DMS114 treated with DMSO at 0.1 percent for 48 hours (cell line): ENCODE data around the gene NOS1AP.
"Not testable (repeated sequence)": the region's sequence is repeated elsewhere in the genome, so short reads cannot be mapped to it uniquely, and the experiment has no call there.

Source experiments
- DNase-seq: peaks from one replicate; lab custom pipeline; 2025; ENCODE audit not compliant: unreplicated experiment; lab: John Stamatoyannopoulos, UW

The NOS1AP gene

GRCh38 chr1:162191396-162192305 lies 122.2 kb downstream of the NOS1AP start:
- DNase-seq, result no peak

GRCh38 chr1:162192306-162192678 lies 122.8 kb downstream of the NOS1AP start:
- DNase-seq, result no peak

- DNase-seq, result no peak
Observed at GRCh38 chr1:162192763-162193162, 123.3 kb downstream of the NOS1AP start.

- no peak for DNase-seq
Observed at GRCh38 chr1:162193221-162193620, 123.7 kb downstream of the NOS1AP start.

- DNase-seq, result no peak
Observed at GRCh38 chr1:162193815-162194214, 124.3 kb downstream of the NOS1AP start.

GRCh38 chr1:162195567-162195966 lies 126.1 kb downstream of the NOS1AP start:
- no peak for DNase-seq

- no peak for DNase-seq
Observed at GRCh38 chr1:162196387-162196786, 126.9 kb downstream of the NOS1AP start.

- DNase-seq, result no peak
Observed at GRCh38 chr1:162197041-162197531, 127.6 kb downstream of the NOS1AP start.

GRCh38 chr1:162197615-162198421 lies 128.3 kb downstream of the NOS1AP start:
- no peak for DNase-seq

- DNase-seq, result no peak
Observed at GRCh38 chr1:162200096-162200847, 130.8 kb downstream of the NOS1AP start.

- DNase-seq, result not testable (repeated sequence)
Observed at GRCh38 chr1:162201062-162201461, 131.6 kb downstream of the NOS1AP start.

GRCh38 chr1:162204129-162204822 lies 134.8 kb downstream of the NOS1AP start:
- no peak for DNase-seq

- DNase-seq, result no peak
Observed at GRCh38 chr1:162204823-162205155, 135.3 kb downstream of the NOS1AP start.

GRCh38 chr1:162206300-162206699 lies 136.8 kb downstream of the NOS1AP start:
- DNase-seq, result no peak

- DNase-seq, result no peak
Observed at GRCh38 chr1:162206749-162207635, 137.5 kb downstream of the NOS1AP start.

GRCh38 chr1:162207862-162208261 lies 138.4 kb downstream of the NOS1AP start:
- DNase-seq, result no peak

GRCh38 chr1:162210196-162210595 lies 140.7 kb downstream of the NOS1AP start:
- DNase-seq, result no peak

- DNase-seq, result no peak
Observed at GRCh38 chr1:162212713-162213112, 143.2 kb downstream of the NOS1AP start.

- DNase-seq, result no peak
Observed at GRCh38 chr1:162213281-162213912, 143.9 kb downstream of the NOS1AP start.
